ENCODE measurements around the gene MYCN.

The MYCN gene

DNA sequence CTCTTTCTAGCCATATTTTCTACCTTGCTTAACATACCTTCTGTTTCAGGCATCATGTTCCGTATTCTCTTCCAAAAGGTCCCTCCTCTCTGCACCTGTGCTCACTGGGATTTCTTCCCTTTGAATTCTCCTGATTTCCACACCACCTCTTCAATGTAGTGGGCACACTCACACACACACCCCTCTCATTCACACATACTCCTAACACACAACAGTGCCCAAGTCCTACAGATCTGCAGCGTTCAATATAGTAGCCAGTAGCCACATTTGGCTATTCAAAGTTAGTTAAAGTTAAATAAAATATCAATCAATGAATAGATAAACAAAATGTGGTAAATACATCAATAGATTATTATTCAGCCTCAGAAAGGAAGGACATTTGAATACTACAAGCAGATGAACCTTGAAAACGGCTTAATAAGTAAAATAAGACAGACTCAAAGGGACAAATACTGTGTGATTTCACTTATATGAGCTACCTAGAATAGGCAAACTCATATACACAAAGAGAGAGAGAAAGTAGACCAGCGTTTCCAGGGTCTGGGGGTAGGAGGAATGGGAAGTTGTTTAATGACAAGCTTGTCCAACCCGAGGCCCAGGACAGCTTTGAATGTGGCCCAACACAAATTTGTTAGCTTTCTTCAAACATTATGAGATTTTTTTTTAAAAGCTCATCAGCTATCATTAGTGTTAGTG is 34.4 kb downstream of the MYCN start:
- Mint-ChIP-seq H3K4me3 (no peak overlapping the region), H3K4me1 (no peaks in the 10 kb centered on the region), H3K27me3 (peaks cover 4% of the 10 kb centered on the region), H3K27ac (no peak overlapping the region), H3K9me3 (no peaks in the 10 kb centered on the region), H3K36me3 (no peaks in the 10 kb centered on the region)
- DNase-seq (ENCODE audit: low spot score in 2 of 2), result no peak
- ATAC-seq (ENCODE audit: low read depth), result no peak

DNA sequence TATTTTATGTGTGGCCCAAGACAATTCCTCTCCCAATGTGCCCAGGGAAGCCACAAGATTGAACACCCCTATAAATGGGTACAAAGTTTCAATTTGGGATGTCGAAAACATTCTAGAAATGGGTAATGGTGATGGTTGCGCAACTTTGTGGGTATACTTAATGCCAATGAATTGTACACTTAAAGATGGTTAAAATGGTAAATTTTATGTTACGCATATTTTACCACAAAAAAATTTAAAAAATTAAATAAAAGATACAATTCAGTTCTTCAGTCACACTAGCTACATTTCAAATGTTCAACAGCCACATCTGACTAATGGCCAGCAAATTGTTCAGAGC is 34.9 kb downstream of the MYCN start:
- no peak overlapping the region for H3K4me3 Mint-ChIP-seq
- ATAC-seq (ENCODE audit: low read depth) (no peak), DNase-seq (ENCODE audit: low spot score in 2 of 2) (no peak)
- no peaks in the 10 kb centered on the region for H3K4me1 Mint-ChIP-seq
- H3K36me3 Mint-ChIP-seq, result no peaks in the 10 kb centered on the region
- peaks cover 4% of the 10 kb centered on the region for H3K27me3 Mint-ChIP-seq
- peaks cover 1% of the 10 kb centered on the region for H3K9me3 Mint-ChIP-seq
- no peak overlapping the region for H3K27ac Mint-ChIP-seq

DNA sequence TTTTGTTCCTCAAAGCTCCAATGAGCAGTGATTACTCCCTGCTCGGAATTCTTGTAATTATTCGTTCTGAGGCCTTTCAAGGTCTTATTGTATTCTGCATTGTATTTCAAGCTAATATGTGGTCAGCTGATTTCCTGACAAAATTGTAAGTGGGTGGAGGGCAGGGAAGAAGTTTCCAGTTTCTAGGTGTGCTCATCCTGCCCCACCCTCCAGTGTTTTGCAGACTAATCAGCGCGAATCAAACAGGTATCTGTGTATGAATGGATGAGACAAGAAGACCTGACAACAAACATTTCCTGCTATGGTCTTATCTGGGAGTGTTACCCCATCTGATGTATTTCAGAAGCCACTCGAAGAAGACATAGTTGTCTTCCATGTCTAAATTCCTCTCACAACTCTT is 35.3 kb downstream of the MYCN start:
- Mint-ChIP-seq H3K4me1 (no peaks in the 10 kb centered on the region), H3K36me3 (no peaks in the 10 kb centered on the region), H3K27ac (no peak overlapping the region), H3K9me3 (peaks cover 1% of the 10 kb centered on the region), H3K27me3 (peaks cover 2% of the 10 kb centered on the region), H3K4me3 (no peak overlapping the region)
- ATAC-seq (ENCODE audit: low read depth), result no peak
- no peak for DNase-seq (ENCODE audit: low spot score in 2 of 2)

DNA sequence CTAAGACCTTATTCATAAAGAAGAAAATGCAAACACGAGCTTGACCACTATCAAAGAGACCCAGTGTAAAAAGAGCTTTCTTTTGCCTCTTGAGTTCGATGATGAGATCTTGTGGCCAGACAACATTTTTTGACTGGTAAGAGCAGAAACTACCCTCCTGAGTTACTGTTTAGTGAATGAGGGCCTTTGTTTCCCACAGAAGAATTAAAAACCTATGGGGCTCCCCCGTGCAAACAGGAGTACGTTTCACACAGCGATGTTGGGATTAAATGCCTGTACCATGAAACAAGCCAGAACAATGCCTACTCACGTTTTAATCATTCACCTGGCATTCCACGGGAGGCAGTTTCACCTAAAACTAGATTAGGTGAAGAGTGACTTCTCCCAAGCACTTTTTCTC is 36.0 kb downstream of the MYCN start:
- ATAC-seq (ENCODE audit: low read depth) (no peak), DNase-seq (ENCODE audit: low spot score in 2 of 2) (no peak)
- H3K4me3 Mint-ChIP-seq, result no peak overlapping the region
- H3K9me3 Mint-ChIP-seq, result peaks cover 1% of the 10 kb centered on the region
- no peak overlapping the region for H3K27ac Mint-ChIP-seq
- peaks cover 2% of the 10 kb centered on the region for H3K27me3 Mint-ChIP-seq
- no peaks in the 10 kb centered on the region for H3K36me3 Mint-ChIP-seq
- H3K4me1 Mint-ChIP-seq, result no peaks in the 10 kb centered on the region

- H3K27me3 Mint-ChIP-seq, result peaks cover 2% of the 10 kb centered on the region
- H3K4me3 Mint-ChIP-seq, result no peak overlapping the region
These were observed 38.9 kb downstream of the MYCN start for GRCh38 chr2:15979051-15979758.

GRCh38 chr2:15979759-15980604 is 39.6 kb downstream of the MYCN start:
- DNase-seq (ENCODE audit: low spot score in 2 of 2) (no peak), ATAC-seq (ENCODE audit: low read depth) (no peak)
- H3K36me3 Mint-ChIP-seq, result no peaks in the 10 kb centered on the region
- H3K4me3 Mint-ChIP-seq, result no peak overlapping the region
- H3K4me1 Mint-ChIP-seq, result no peaks in the 10 kb centered on the region
- peaks cover 1% of the 10 kb centered on the region for H3K9me3 Mint-ChIP-seq
- H3K27me3 Mint-ChIP-seq, result no peaks in the 10 kb centered on the region
- H3K27ac Mint-ChIP-seq, result no peak overlapping the region

More at GRCh38 chr2:15979051-15979758, 38.9 kb downstream of the MYCN start:
- ATAC-seq (ENCODE audit: low read depth), result no peak
- H3K27ac Mint-ChIP-seq, result no peak overlapping the region
- H3K4me1 Mint-ChIP-seq, result no peaks in the 10 kb centered on the region
- H3K9me3 Mint-ChIP-seq, result peaks cover 1% of the 10 kb centered on the region
- no peaks in the 10 kb centered on the region for H3K36me3 Mint-ChIP-seq
- no peak for DNase-seq (ENCODE audit: low spot score in 2 of 2)

- no peak overlapping the region for H3K27ac Mint-ChIP-seq
- ATAC-seq (ENCODE audit: low read depth) (no peak), DNase-seq (ENCODE audit: low spot score in 2 of 2) (no peak)
These were observed 40.3 kb downstream of the MYCN start for GRCh38 chr2:15980605-15981098.

DNA sequence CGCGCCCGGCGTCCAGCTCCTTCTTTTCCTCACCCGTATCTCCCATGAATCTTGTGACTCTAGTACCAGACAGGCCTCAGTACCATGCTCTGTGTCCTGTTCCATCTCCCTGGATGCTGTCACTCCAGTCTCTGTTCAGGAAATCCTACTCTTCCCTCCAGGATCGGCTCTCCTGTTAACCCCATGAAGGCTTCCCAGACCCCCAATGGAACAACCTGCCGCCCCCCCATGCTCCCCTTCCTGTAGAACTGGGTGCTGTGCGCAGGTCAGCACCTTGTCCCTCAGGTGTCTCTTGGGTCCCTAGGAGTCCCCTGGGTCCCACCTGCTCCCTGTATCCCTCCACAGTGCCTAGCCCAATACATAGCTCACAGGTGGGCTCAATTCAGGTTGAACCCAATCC is 41.3 kb downstream of the MYCN start:
- ATAC-seq (ENCODE audit: low read depth), result no peak
- Mint-ChIP-seq H3K27ac (no peak overlapping the region), H3K27me3 (no peaks in the 10 kb centered on the region), H3K36me3 (no peaks in the 10 kb centered on the region), H3K4me1 (no peaks in the 10 kb centered on the region), H3K4me3 (no peak overlapping the region), H3K9me3 (peaks cover 1% of the 10 kb centered on the region)
- DNase-seq (ENCODE audit: low spot score in 2 of 2), result no peak

More at GRCh38 chr2:15980605-15981098, 40.3 kb downstream of the MYCN start:
- Mint-ChIP-seq H3K9me3 (peaks cover 1% of the 10 kb centered on the region), H3K4me1 (no peaks in the 10 kb centered on the region), H3K27me3 (no peaks in the 10 kb centered on the region), H3K4me3 (no peak overlapping the region), H3K36me3 (no peaks in the 10 kb centered on the region)

- no peaks in the 10 kb centered on the region for H3K36me3 Mint-ChIP-seq
- no peaks in the 10 kb centered on the region for H3K4me1 Mint-ChIP-seq
- H3K27me3 Mint-ChIP-seq, result no peaks in the 10 kb centered on the region
- H3K4me3 Mint-ChIP-seq, result no peak overlapping the region
- no peak overlapping the region for H3K27ac Mint-ChIP-seq
- ATAC-seq (ENCODE audit: low read depth) (no peak), DNase-seq (ENCODE audit: low spot score in 2 of 2) (no peak)
- H3K9me3 Mint-ChIP-seq, result peaks cover 1% of the 10 kb centered on the region
These were observed 42.1 kb downstream of the MYCN start for GRCh38 chr2:15982285-15983044.

DNA sequence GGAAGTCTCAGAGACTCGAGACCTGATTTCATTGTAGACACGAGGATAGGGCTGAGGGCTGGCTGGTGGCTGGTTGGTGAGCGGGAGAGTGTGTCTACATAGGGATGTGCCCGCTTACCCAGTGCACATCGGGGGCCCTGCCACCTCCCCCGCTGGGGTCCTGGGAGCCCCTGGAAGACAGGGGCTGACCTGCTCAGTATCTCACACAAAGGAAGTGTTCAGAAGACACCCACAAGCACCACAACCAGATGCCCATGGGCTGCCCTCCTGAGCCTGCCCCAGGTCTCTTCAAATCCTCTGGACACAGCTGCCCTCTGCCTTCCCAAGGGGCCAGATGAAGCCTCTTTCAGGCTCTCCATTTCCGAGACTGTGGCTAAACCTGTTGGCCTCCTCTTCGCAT is 43.1 kb downstream of the MYCN start:
- no peaks in the 10 kb centered on the region for H3K36me3 Mint-ChIP-seq
- peaks cover 1% of the 10 kb centered on the region for H3K9me3 Mint-ChIP-seq
- no peak for ATAC-seq (ENCODE audit: low read depth)
- no peak for DNase-seq (ENCODE audit: low spot score in 2 of 2)
- no peak overlapping the region for H3K27ac Mint-ChIP-seq
- no peak overlapping the region for H3K4me3 Mint-ChIP-seq
- H3K27me3 Mint-ChIP-seq, result no peaks in the 10 kb centered on the region
- no peaks in the 10 kb centered on the region for H3K4me1 Mint-ChIP-seq

- ATAC-seq (ENCODE audit: low read depth) (no peak), DNase-seq (ENCODE audit: low spot score in 2 of 2) (no peak)
- no peaks in the 10 kb centered on the region for H3K4me1 Mint-ChIP-seq
These were observed 44.3 kb downstream of the MYCN start for GRCh38 chr2:15984368-15985255.

DNA sequence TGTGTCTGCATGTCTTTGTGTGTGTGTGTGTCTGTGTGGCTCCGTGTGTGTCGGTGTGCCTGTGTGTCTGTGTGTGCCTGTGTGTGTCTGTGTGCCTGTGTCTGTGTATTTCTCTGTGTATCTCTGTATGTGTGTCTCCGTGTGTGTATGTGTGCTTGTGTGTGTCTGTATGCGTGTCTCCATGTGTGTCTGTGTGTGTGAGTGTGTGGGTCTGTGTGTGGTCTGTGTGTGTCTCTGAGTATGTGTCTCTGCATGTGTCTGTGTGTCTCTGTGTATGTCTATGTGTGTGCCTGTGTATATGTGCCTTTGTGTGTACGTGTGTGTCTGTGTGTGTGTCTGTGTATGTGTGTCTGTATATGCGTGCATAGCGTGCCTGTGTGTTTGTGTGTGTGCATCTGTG is 45.2 kb downstream of the MYCN start:
- DNase-seq (ENCODE audit: low spot score in 2 of 2), result no peak
- Mint-ChIP-seq H3K36me3 (no peaks in the 10 kb centered on the region), H3K27me3 (peaks cover 2% of the 10 kb centered on the region), H3K4me1 (no peaks in the 10 kb centered on the region), H3K27ac (no peak overlapping the region), H3K4me3 (no peak overlapping the region), H3K9me3 (no peaks in the 10 kb centered on the region)
- ATAC-seq (ENCODE audit: low read depth), result no peak

More at GRCh38 chr2:15984368-15985255, 44.3 kb downstream of the MYCN start:
- no peaks in the 10 kb centered on the region for H3K36me3 Mint-ChIP-seq
- H3K9me3 Mint-ChIP-seq, result peaks cover 1% of the 10 kb centered on the region
- no peak overlapping the region for H3K27ac Mint-ChIP-seq
- H3K4me3 Mint-ChIP-seq, result no peak overlapping the region
- H3K27me3 Mint-ChIP-seq, result peaks cover 2% of the 10 kb centered on the region

GRCh38 chr2:15986068-15986560 is 45.8 kb downstream of the MYCN start:
- Mint-ChIP-seq H3K27me3 (peaks cover 2% of the 10 kb centered on the region), H3K4me1 (no peaks in the 10 kb centered on the region), H3K4me3 (no peak overlapping the region), H3K9me3 (no peaks in the 10 kb centered on the region), H3K27ac (no peak overlapping the region), H3K36me3 (no peaks in the 10 kb centered on the region)
- ATAC-seq (ENCODE audit: low read depth) (no peak), DNase-seq (ENCODE audit: low spot score in 2 of 2) (no peak)
